ENCODE results near the gene DLGAP5.

DNA sequence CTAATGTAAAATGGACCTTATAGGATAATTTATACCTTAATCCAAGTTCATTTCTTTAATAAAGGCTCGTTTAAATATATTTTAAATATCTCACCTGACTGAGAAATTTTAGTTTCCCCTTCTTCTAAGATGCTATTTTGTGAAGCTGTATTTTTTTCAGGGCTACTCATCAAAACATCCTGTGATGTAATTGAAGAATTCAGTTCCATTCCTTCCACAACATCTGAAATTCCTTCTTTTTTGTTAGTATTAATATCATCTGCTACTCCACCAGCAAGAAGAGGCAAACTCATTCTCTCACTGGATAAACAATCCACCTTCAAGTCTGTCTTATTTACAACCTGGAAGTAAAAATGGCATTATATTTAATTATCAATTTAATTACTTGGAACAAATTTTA is 39.8 kb downstream of the DLGAP5 start:
- TF ChIP-seq, protein P1, sequence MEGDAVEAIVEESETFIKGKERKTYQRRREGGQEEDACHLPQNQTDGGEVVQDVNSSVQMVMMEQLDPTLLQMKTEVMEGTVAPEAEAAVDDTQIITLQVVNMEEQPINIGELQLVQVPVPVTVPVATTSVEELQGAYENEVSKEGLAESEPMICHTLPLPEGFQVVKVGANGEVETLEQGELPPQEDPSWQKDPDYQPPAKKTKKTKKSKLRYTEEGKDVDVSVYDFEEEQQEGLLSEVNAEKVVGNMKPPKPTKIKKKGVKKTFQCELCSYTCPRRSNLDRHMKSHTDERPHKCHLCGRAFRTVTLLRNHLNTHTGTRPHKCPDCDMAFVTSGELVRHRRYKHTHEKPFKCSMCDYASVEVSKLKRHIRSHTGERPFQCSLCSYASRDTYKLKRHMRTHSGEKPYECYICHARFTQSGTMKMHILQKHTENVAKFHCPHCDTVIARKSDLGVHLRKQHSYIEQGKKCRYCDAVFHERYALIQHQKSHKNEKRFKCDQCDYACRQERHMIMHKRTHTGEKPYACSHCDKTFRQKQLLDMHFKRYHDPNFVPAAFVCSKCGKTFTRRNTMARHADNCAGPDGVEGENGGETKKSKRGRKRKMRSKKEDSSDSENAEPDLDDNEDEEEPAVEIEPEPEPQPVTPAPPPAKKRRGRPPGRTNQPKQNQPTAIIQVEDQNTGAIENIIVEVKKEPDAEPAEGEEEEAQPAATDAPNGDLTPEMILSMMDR (IDR thresholded peaks at IDR 0.05), result no peak
- TF ChIP-seq POLR2A (IDR thresholded peaks at IDR 0.05), result no peak
